Stimulated activated effector memory CD8-positive, alpha-beta T cell treated with anti-CD3 and anti-CD28 coated beads, Interleukin-12 subunit alpha, Interleukin-12 subunit beta, amount 100 ng/mL, for 72 hours (primary cell): ENCODE results near the gene EXOSC5.
"Not testable (repeated sequence)": the region's sequence is repeated elsewhere in the genome, so short reads cannot be mapped to it uniquely, and the experiment has no call there.

Source experiments
- ATAC-seq: fragments of 150-1000 bp; cut with Tn5 transposase; 2 replicates; pipeline ENCODE4 v1.10.0; 2021
- DNase-seq, 2 donors: peaks; one replicate each; pipeline ENCODE4 v3.0.0; 2021 to 2022; ENCODE audit warnings: low spot score in 2 of 2
- H3K27ac Mint-ChIP-seq: one replicate; pipeline ENCODE4 v1.8.0; 2022; ENCODE audit warnings: mild to moderate bottlenecking, mixed read lengths
- H3K36me3 Mint-ChIP-seq: one replicate; pipeline ENCODE4 v1.8.0; 2022; ENCODE audit warnings: mild to moderate bottlenecking, mixed read lengths
- H3K4me1 Mint-ChIP-seq: one replicate; pipeline ENCODE4 v1.8.0; 2022; ENCODE audit warnings: mixed read lengths
- H3K4me3 Mint-ChIP-seq: one replicate; pipeline ENCODE4 v1.8.0; 2022; ENCODE audit warnings: mild to moderate bottlenecking, mixed read lengths
- H3K9me3 Mint-ChIP-seq: one replicate; pipeline ENCODE4 v1.8.0; 2022; ENCODE audit warnings: mixed read lengths

The EXOSC5 gene

DNA sequence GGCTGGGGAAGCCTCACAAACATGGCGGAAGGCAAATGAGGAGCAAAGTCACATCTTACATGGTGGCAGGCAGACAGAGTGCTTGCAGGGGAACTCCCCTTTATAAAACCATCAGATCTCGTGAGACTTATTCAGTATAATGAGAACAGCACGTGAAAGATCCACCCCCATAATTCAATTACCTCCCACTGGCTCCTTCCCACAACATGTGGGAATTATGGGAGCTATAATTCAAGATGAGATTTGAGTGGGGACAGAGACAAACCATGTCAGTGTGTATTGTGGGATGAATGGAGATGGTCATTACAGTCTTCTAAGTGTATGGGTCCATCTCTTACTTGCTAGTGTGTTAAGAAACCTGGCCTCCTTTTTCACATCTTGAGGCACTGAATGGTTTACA, 4.9 kb upstream of the EXOSC5 start:
- DNase-seq, result no peak
- H3K36me3 Mint-ChIP-seq, result peaks cover 21% of the 10 kb centered on the region
- peaks cover 38% of the 10 kb centered on the region for H3K4me1 Mint-ChIP-seq
- peak overlapping the region; percentile 59 for H3K27ac Mint-ChIP-seq
- ATAC-seq, result no peak
- no peak overlapping the region for H3K4me3 Mint-ChIP-seq
- H3K9me3 Mint-ChIP-seq, result no peaks in the 10 kb centered on the region

- Mint-ChIP-seq H3K4me1 (peaks cover 41% of the 10 kb centered on the region), H3K4me3 (no peak overlapping the region), H3K9me3 (no peaks in the 10 kb centered on the region), H3K27ac (peak overlapping the region; percentile 59), H3K36me3 (peaks cover 23% of the 10 kb centered on the region)
- no peak for ATAC-seq
- DNase-seq, result no peak
Measured at GRCh38 chr19:41401483-41401882, 4.3 kb upstream of the EXOSC5 start.

- peak overlapping the region; percentile 99 for H3K4me3 Mint-ChIP-seq
- peak overlapping the region; percentile 100 for H3K27ac Mint-ChIP-seq
- H3K4me1 Mint-ChIP-seq, result peaks cover 57% of the 10 kb centered on the region
- no peak for DNase-seq
- ATAC-seq, result no peak
- H3K9me3 Mint-ChIP-seq, result no peaks in the 10 kb centered on the region
- H3K36me3 Mint-ChIP-seq, result peaks cover 17% of the 10 kb centered on the region
Measured at GRCh38 chr19:41399525-41399924, 2.4 kb upstream of the EXOSC5 start.

DNA sequence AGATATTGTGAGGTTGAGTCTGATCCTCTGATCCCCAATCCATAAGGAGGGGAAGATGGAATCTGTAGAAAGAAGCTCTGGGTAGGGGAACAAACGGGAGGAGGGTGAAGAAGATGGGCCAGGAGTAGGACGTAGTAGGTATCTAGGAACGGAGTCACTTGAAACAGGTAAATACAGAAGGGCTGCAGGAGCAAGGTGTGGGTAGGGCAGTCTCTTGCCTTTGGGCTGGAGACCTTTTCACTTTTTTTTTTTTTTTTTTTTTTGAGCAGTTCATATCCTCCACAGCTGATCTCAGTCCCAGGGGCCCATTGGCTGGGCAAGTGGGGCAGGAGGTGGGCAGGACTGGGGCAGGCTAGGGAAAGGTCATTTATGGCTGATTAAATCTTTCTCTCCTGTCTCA, 1.9 kb upstream of the EXOSC5 start:
- Mint-ChIP-seq H3K4me3 (peak overlapping the region; percentile 99), H3K36me3 (peaks cover 21% of the 10 kb centered on the region), H3K9me3 (no peaks in the 10 kb centered on the region), H3K27ac (peak overlapping the region; percentile 100), H3K4me1 (peaks cover 57% of the 10 kb centered on the region)
- ATAC-seq (no peak), DNase-seq (no peak)

GRCh38 chr19:41398598-41398997, 1.4 kb upstream of the EXOSC5 start:
- ATAC-seq (no peak), DNase-seq (no peak)
- no peaks in the 10 kb centered on the region for H3K9me3 Mint-ChIP-seq
- peak overlapping the region; percentile 99 for H3K4me3 Mint-ChIP-seq
- H3K36me3 Mint-ChIP-seq, result peaks cover 26% of the 10 kb centered on the region
- H3K4me1 Mint-ChIP-seq, result peaks cover 57% of the 10 kb centered on the region
- H3K27ac Mint-ChIP-seq, result peak overlapping the region; percentile 100

DNA sequence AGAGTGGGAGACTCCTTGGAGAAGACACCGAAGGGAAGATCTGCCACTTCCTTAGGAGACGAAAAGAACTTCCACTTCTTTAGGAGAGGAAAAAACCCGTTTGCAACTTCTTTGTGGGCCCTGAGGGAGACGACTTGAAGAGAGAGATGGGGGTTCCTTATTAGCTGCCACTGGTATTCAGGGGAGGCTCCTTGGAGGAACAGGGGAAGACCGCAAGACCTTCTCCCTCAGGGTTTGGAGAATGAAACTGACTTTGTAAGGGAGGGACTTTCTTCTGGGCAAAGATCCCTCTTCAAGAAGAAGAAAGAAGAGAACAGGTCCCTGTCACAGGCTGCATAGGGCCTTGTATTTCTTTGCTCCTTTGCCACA, 875 bp upstream of the EXOSC5 start:
- H3K9me3 Mint-ChIP-seq, result no peaks in the 10 kb centered on the region
- DNase-seq, result no peak
- peak overlapping the region; percentile 99 for H3K4me3 Mint-ChIP-seq
- H3K4me1 Mint-ChIP-seq, result peaks cover 57% of the 10 kb centered on the region
- no peak for ATAC-seq
- H3K27ac Mint-ChIP-seq, result peak overlapping the region; percentile 100
- H3K36me3 Mint-ChIP-seq, result peaks cover 27% of the 10 kb centered on the region

GRCh38 chr19:41395355-41395754, 1.8 kb downstream of the EXOSC5 start:
- Mint-ChIP-seq H3K27ac (peak overlapping the region; percentile 14), H3K4me3 (peak overlapping the region; percentile 99), H3K9me3 (no peaks in the 10 kb centered on the region), H3K36me3 (peaks cover 42% of the 10 kb centered on the region), H3K4me1 (peaks cover 47% of the 10 kb centered on the region)
- ATAC-seq, result no peak
- DNase-seq, result no peak

- Mint-ChIP-seq H3K27ac (no peak overlapping the region), H3K36me3 (peaks cover 68% of the 10 kb centered on the region)
- ATAC-seq, result no peak
Measured at GRCh38 chr19:41392775-41393174, 4.4 kb downstream of the EXOSC5 start.

GRCh38 chr19:41391618-41392017, 5.5 kb downstream of the EXOSC5 start:
- Mint-ChIP-seq H3K36me3 (peaks cover 70% of the 10 kb centered on the region), H3K9me3 (no peaks in the 10 kb centered on the region), H3K4me1 (peaks cover 17% of the 10 kb centered on the region), H3K27ac (peak overlapping the region; percentile 32), H3K4me3 (no peak overlapping the region)
- DNase-seq, result no peak
- ATAC-seq, result no peak

More at GRCh38 chr19:41392775-41393174, 4.4 kb downstream of the EXOSC5 start:
- Mint-ChIP-seq H3K4me3 (no peak overlapping the region), H3K9me3 (no peaks in the 10 kb centered on the region), H3K4me1 (peaks cover 25% of the 10 kb centered on the region)
- no peak for DNase-seq

- H3K4me1 Mint-ChIP-seq, result no peaks in the 10 kb centered on the region
- ATAC-seq, result no peak
- no peak for DNase-seq
- no peaks in the 10 kb centered on the region for H3K9me3 Mint-ChIP-seq
- H3K27ac Mint-ChIP-seq, result peak overlapping the region; percentile 7
- H3K4me3 Mint-ChIP-seq, result no peak overlapping the region
- peaks cover 72% of the 10 kb centered on the region for H3K36me3 Mint-ChIP-seq
Measured at GRCh38 chr19:41386442-41386841, 10.7 kb downstream of the EXOSC5 start.

DNA sequence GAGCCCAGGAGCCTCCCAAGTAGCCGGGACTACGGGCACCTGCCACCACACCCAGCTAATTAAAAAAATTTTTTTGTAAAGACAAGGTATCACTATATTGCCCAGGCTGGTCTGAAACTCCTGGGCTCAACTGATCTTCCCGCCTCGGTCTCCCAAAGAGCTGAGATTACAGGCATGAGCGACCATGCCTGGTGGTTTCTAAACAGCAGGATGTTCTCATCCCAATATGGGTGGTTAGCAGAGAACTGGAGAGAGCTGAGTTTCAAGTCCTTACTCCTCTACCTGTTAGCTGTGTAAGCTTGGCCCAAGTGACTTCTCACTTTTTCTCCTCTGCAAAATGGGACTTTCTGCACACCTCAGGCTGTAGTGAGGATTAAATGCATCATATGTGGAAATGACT, 12.8 kb downstream of the EXOSC5 start:
- H3K27ac Mint-ChIP-seq, result no peak overlapping the region
- ATAC-seq, result no peak
- no peak overlapping the region for H3K4me3 Mint-ChIP-seq
- no peaks in the 10 kb centered on the region for H3K9me3 Mint-ChIP-seq
- DNase-seq, result no peak
- peaks cover 60% of the 10 kb centered on the region for H3K36me3 Mint-ChIP-seq
- H3K4me1 Mint-ChIP-seq, result no peaks in the 10 kb centered on the region

GRCh38 chr19:41381536-41381935, 15.6 kb downstream of the EXOSC5 start:
- Mint-ChIP-seq H3K4me1 (peaks cover 16% of the 10 kb centered on the region), H3K36me3 (peaks cover 48% of the 10 kb centered on the region)
- H3K27ac Mint-ChIP-seq, H3K4me3 Mint-ChIP-seq, ATAC-seq, H3K9me3 Mint-ChIP-seq, DNase-seq: not testable (repeated sequence)

DNA sequence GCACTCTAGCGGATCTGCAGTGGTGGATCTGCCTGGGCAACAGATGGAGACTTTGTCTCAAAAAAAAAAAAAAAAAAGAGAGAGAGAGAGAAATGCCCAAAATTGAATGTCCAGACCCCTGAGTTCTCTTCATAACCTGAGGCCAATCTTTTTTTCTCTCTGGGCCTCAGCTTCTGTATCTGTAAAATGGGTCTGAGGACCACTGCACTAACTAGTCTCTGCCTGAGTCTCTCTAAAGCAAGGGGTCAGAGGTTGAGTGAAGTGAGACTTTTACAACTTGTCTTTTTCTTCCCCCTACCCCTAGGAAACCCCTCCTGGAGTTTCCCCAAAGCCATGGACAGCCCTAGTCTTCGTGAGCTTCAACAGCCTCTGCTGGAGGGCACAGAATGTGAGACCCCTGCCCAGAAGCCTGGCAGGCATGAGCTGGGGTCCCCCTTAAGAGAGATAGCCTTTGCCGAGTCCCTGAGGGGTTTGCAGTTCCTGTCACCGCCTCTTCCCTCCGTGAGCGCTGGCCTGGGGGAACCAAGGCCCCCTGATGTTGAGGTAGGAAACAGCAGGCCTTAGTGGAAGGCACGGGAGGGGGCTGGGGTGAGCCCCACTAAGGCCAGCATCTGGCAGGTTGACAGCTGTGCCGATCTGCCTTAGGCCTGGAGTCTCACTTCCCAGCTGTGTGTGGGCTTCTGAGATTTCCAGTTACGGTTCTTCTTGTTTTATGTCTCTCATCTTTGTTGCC, 19.0 kb downstream of the EXOSC5 start:
- H3K4me1 Mint-ChIP-seq, result peaks cover 24% of the 10 kb centered on the region
- H3K27ac Mint-ChIP-seq, result peak overlapping the region; percentile 63
- ATAC-seq, result peak; percentile 38
- no peak for DNase-seq
- H3K4me3 Mint-ChIP-seq, result no peak overlapping the region
- H3K36me3 Mint-ChIP-seq, result peaks cover 26% of the 10 kb centered on the region
- no peaks in the 10 kb centered on the region for H3K9me3 Mint-ChIP-seq

GRCh38 chr19:41376998-41377365, 20.2 kb downstream of the EXOSC5 start:
- no peaks in the 10 kb centered on the region for H3K9me3 Mint-ChIP-seq

DNA sequence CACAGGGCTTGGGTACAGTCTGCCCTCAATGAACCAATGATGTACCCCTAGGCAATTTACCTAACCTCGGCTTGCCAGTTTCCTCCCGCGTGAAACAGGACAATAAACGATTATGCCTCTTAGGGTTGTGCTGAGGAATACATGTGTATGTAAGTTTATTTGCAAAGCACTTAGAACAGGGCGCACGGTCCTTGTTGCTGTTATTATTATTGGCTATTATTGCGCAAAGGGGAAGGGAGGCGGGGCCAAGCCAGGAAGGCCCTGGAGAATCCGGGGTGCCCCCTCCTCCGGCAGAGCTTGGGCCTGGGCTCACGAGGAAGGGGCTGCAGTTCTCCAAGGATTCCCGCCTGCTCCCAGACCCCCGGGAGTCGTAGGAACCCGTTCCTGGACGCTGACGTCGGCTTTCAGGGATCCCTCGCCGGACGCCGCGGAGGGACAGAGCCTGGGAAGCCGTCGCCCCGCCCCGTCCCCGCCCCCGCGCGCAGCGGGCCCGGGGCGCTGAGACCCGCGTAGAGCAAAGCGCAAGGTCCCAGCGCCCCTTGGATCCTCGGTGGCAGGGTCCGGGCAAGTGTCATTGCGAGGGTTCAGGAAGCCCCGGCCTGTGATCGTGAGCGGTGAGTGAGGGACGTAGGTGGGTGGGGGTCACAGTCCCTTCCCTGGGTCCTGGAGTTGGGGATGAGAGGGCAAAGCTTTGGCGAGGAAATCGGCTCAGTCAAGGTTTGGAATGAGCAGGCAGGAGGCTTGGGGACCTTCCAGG, 20.7 kb downstream of the EXOSC5 start, which contains the start of gene TMEM91:
TSS of gene TMEM91 (plus strand) at position 293 of the 757 bp plus-strand sequence. CDS start 1,777 bp downstream, outside the sequence.
- H3K4me1 Mint-ChIP-seq, result peaks cover 27% of the 10 kb centered on the region
- peak within 1 kb of the TSS; percentile 61 for H3K4me3 Mint-ChIP-seq
- DNase-seq, result no peak
- peak within 1 kb of the TSS; percentile 77 for H3K27ac Mint-ChIP-seq
- peaks cover 21% of the 10 kb centered on the region for H3K36me3 Mint-ChIP-seq
- no peaks in the 10 kb centered on the region for H3K9me3 Mint-ChIP-seq
- ATAC-seq, result peak; percentile 37

More at GRCh38 chr19:41376998-41377365, 20.2 kb downstream of the EXOSC5 start:
- Mint-ChIP-seq H3K36me3 (peaks cover 21% of the 10 kb centered on the region), H3K27ac (peak overlapping the region; percentile 77), H3K4me3 (peak overlapping the region; percentile 61), H3K4me1 (peaks cover 24% of the 10 kb centered on the region)
- peak; percentile 76 for ATAC-seq
- no peak for DNase-seq

DNA sequence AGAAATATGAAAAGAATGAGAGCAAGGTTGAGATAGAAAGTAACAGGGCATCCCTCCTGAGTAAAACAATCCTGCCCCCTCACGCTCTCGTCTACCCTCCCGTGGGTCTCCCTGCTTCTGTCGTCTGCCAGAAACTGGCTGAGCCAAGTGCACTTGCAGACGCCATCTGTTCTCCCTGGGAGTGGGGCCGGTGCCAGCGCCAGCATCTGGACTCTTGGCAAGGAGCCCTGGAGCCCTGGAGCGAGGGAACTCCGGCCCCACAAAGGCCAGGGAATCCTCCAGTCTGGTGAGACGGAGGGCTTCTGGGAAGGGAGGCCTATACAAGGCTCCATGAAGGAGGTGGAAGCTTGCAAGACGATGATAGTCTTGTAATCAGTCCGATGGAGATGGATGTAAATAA, 23.2 kb downstream of the EXOSC5 start:
- no peak overlapping the region for H3K4me3 Mint-ChIP-seq
- ATAC-seq, result no peak
- H3K27ac Mint-ChIP-seq, result no peak overlapping the region
- H3K9me3 Mint-ChIP-seq, result no peaks in the 10 kb centered on the region
- DNase-seq, result no peak
- H3K36me3 Mint-ChIP-seq, result peaks cover 12% of the 10 kb centered on the region
- peaks cover 30% of the 10 kb centered on the region for H3K4me1 Mint-ChIP-seq
